ENCODE results near the gene RAB27A. TPM values are rescaled to one million over a fixed set of nuclear protein-coding genes. Genes with fewer than 3 reads are reported as not detected.

RAB27A gene
- total RNA-seq, 2 donors from 2014 or later = 40.6 to 59.3 TPM

- DNase-seq (ENCODE audit: low spot score) = no peak
- intact Hi-C loops (cut with DNase I) = no loop called here
Measured at GRCh38 chr15:55234800-55235104, 54.9 kb downstream of the RAB27A start.

GRCh38 chr15:55234104-55234799 is 55.4 kb downstream of the RAB27A start:
- DNase-seq (ENCODE audit: low spot score) = no peak
- intact Hi-C loops (cut with DNase I) = no loop called here

GRCh38 chr15:55231455-55231854 is 58.2 kb downstream of the RAB27A start:
- intact Hi-C loops (cut with DNase I) = no loop called here
- no peak for DNase-seq (ENCODE audit: low spot score)

- intact Hi-C loops (cut with DNase I) = no loop called here
- no peak for DNase-seq (ENCODE audit: low spot score)
Measured at GRCh38 chr15:55230953-55231352, 58.7 kb downstream of the RAB27A start.

- intact Hi-C loops (cut with DNase I) = no loop called here
- DNase-seq (ENCODE audit: low spot score) = no peak
Measured at GRCh38 chr15:55230051-55230670, 59.5 kb downstream of the RAB27A start.

GRCh38 chr15:55226127-55226526 is 63.5 kb downstream of the RAB27A start:
- intact Hi-C loops (cut with DNase I) = no loop called here

GRCh38 chr15:55224892-55225291 is 64.7 kb downstream of the RAB27A start:
- no peak for DNase-seq (ENCODE audit: low spot score)
- intact Hi-C loops (cut with DNase I) = no loop called here

More at GRCh38 chr15:55226127-55226526, 63.5 kb downstream of the RAB27A start:
- DNase-seq (ENCODE audit: low spot score) = no peak

- intact Hi-C loops (cut with DNase I) = no loop called here
- no peak for DNase-seq (ENCODE audit: low spot score)
Measured at GRCh38 chr15:55222588-55222987, 67.0 kb downstream of the RAB27A start.

GRCh38 chr15:55221090-55222011 is 68.3 kb downstream of the RAB27A start:
- intact Hi-C loops (cut with DNase I) = loop anchor here in 1 of 2 donors (2.0 kb wide), 1 partner anchor 71 kb away; no protein-coding TSS in a partner anchor
- DNase-seq (ENCODE audit: low spot score) = no peak

GRCh38 chr15:55220606-55221005 is 69.0 kb downstream of the RAB27A start:
- intact Hi-C loops (cut with DNase I) = loop anchor here in 1 of 2 donors (2.0 kb wide), 1 partner anchor 72 kb away; no protein-coding TSS in a partner anchor
- DNase-seq (ENCODE audit: low spot score) = no peak

GRCh38 chr15:55218056-55218455 is 71.6 kb downstream of the RAB27A start:
- no peak for DNase-seq (ENCODE audit: low spot score)
- intact Hi-C loops (cut with DNase I) = no loop called here

- intact Hi-C loops (cut with DNase I) = no loop called here
- no peak for DNase-seq (ENCODE audit: low spot score)
Measured at GRCh38 chr15:55204464-55204863, 85.1 kb downstream of the RAB27A start.

- DNase-seq (ENCODE audit: low spot score) = no peak
- intact Hi-C loops (cut with DNase I) = no loop called here
Measured at GRCh38 chr15:55202206-55202605, 87.4 kb downstream of the RAB27A start.

GRCh38 chr15:55198706-55199105 is 90.9 kb downstream of the RAB27A start:
- intact Hi-C loops (cut with DNase I) = no loop called here

GRCh38 chr15:55197719-55198118 is 91.9 kb downstream of the RAB27A start:
- no peak for DNase-seq (ENCODE audit: low spot score)
- intact Hi-C loops (cut with DNase I) = no loop called here

More at GRCh38 chr15:55198706-55199105, 90.9 kb downstream of the RAB27A start:
- DNase-seq (ENCODE audit: low spot score) = no peak

- intact Hi-C loops (cut with DNase I) = no loop called here
- no peak for DNase-seq (ENCODE audit: low spot score)
Measured at GRCh38 chr15:55197362-55197705, 92.3 kb downstream of the RAB27A start.

- intact Hi-C loops (cut with DNase I) = no loop called here
- peak; percentile 99 for DNase-seq (ENCODE audit: low spot score)
Measured at GRCh38 chr15:55196458-55197361, 92.9 kb downstream of the RAB27A start, which contains the start of gene RSL24D1. Gene RSL24D1, minus strand, starts transcription at chr15:55196941. Its CDS starts 51 bp downstream, at chr15:55196890.

GRCh38 chr15:55195996-55196395 is 93.6 kb downstream of the RAB27A start:
- intact Hi-C loops (cut with DNase I) = no loop called here
- no peak for DNase-seq (ENCODE audit: low spot score)

GRCh38 chr15:55194256-55194655 is 95.4 kb downstream of the RAB27A start:
- DNase-seq (ENCODE audit: low spot score) = no peak
- intact Hi-C loops (cut with DNase I) = no loop called here
